Activated T-helper 9 cell treated with anti-CD3 and anti-CD28 coated beads, Interleukin-2, amount 50 U/mL, for 16 hours (primary cell): ENCODE data around the gene DOHH.
"Not testable (repeated sequence)": the region's sequence is repeated elsewhere in the genome, so short reads cannot be mapped to it uniquely, and the experiment has no call there.

Experiments used
- DNase-seq: peaks from one replicate; pipeline ENCODE4 v3.0.0-alpha.2; 2020; ENCODE audit warnings: low read depth

The DOHH gene

GRCh38 chr19:3459089-3459881, 41.2 kb downstream of the DOHH start:
- DNase-seq = no peak

GRCh38 chr19:3458229-3459088, 42.0 kb downstream of the DOHH start:
- no peak for DNase-seq

- no peak for DNase-seq
These were observed 42.8 kb downstream of the DOHH start for GRCh38 chr19:3457528-3458228.

- no peak for DNase-seq
These were observed 43.4 kb downstream of the DOHH start for GRCh38 chr19:3456925-3457527.

- DNase-seq = no peak
These were observed 44.4 kb downstream of the DOHH start for GRCh38 chr19:3455960-3456601.

GRCh38 chr19:3455393-3455955, 45.0 kb downstream of the DOHH start:
- no peak for DNase-seq

- no peak for DNase-seq
These were observed 45.6 kb downstream of the DOHH start for GRCh38 chr19:3454656-3455392.

- DNase-seq = no peak
These were observed 46.6 kb downstream of the DOHH start for GRCh38 chr19:3453840-3454239.

- DNase-seq = not testable (repeated sequence)
These were observed 47.6 kb downstream of the DOHH start for GRCh38 chr19:3452942-3453214.

GRCh38 chr19:3452171-3452941, 48.1 kb downstream of the DOHH start:
- no peak for DNase-seq

- DNase-seq = no peak
These were observed 49.0 kb downstream of the DOHH start for GRCh38 chr19:3451451-3451866.

- DNase-seq = no peak
These were observed 49.6 kb downstream of the DOHH start for GRCh38 chr19:3450796-3451411.

GRCh38 chr19:3448616-3449334, 51.7 kb downstream of the DOHH start:
- no peak for DNase-seq

GRCh38 chr19:3446657-3447056, 53.8 kb downstream of the DOHH start:
- not testable (repeated sequence) for DNase-seq

GRCh38 chr19:3444695-3445234, 55.7 kb downstream of the DOHH start:
- DNase-seq = no peak

GRCh38 chr19:3443840-3444694, 56.4 kb downstream of the DOHH start:
- no peak for DNase-seq

GRCh38 chr19:3442487-3443071, 57.9 kb downstream of the DOHH start:
- DNase-seq = no peak
